SJCRH30 (cell line): ENCODE data around the gene RFC3. TPM values are rescaled to one million over a fixed set of nuclear protein-coding genes. Genes with fewer than 3 reads are reported as not detected.
A peak's percentile ranks its signal among the peaks of the same experiment; 100 is the strongest.
"Not testable (repeated sequence)": the region's sequence is repeated elsewhere in the genome, so short reads cannot be mapped to it uniquely, and the experiment has no call there.

ENCODE experiments used
- DNase-seq, 2 experiments: peaks; one replicate each; pipeline ENCODE4 v3.0.0-alpha.2; 2015 to 2020
- H3K27ac ChIP-seq: fragments of 250-450 bp; sonication (Bioruptor Pico); 2 replicates; pipeline ENCODE4 v1.5.1; 2020; ENCODE audit warnings: mild to moderate bottlenecking, moderate library complexity
- H3K27me3 ChIP-seq: fragments of 250-450 bp; sonication (Bioruptor Pico); 2 replicates; pipeline ENCODE4 v1.5.1; 2020; ENCODE audit warnings: mild to moderate bottlenecking, moderate library complexity
- H3K36me3 ChIP-seq: fragments of 250-450 bp; sonication (Bioruptor Pico); 2 replicates; pipeline ENCODE4 v1.5.1; 2020; ENCODE audit warnings: mild to moderate bottlenecking, moderate library complexity
- H3K4me1 ChIP-seq: fragments of 250-450 bp; sonication (Bioruptor Pico); 2 replicates; pipeline ENCODE4 v1.5.1; 2020; ENCODE audit warnings: mild to moderate bottlenecking, moderate library complexity
- H3K4me3 ChIP-seq: fragments of 250-450 bp; sonication (Bioruptor Pico); 2 replicates; pipeline ENCODE4 v1.5.1; 2020; ENCODE audit warnings: mild to moderate bottlenecking, moderate library complexity
- H3K9me3 ChIP-seq: fragments of 250-450 bp; sonication (Bioruptor Pico); replicated peaks from 2 replicates; pipeline ENCODE4 v1.5.1; 2020; ENCODE audit warnings: mild to moderate bottlenecking, moderate library complexity
- total RNA-seq: library from RNA; depleted of rRNA; stranded (reverse); fragments of >200 nt; shearing (Covaris generic); gene quantifications from 2 replicates; pipeline ENCODE4 v1.2.3, GENCODE V29; 2014

RFC3 gene
- total RNA-seq, 1 experiment from 2014 or later, result 127 TPM

DNA sequence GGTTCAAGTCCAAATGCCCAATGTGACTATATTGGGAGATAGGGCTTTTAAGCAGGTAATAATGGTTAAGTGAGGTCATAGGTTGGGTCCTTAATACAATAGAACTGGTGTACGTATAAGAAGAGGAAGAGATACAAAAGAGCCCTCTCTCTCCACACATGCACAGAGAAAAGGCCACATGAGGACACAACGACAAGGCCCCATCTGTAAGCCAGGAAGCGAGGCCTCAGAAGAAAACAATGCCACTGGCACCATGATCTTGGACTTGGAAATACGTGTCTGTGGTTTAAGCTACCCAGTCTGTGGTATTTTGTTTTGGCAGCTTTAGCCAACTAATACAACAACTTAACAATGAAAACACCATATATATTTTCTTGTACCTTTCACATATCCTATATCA is 23.4 kb upstream of the RFC3 start:
- no peaks in the 10 kb centered on the region for H3K27me3 ChIP-seq
- no peak overlapping the region for H3K4me3 ChIP-seq
- H3K36me3 ChIP-seq, result no peaks in the 10 kb centered on the region
- DNase-seq, result peak in 1 of 2 experiments; percentile 42
- H3K4me1 ChIP-seq, result no peaks in the 10 kb centered on the region
- H3K27ac ChIP-seq, result no peak overlapping the region
- H3K9me3 ChIP-seq, result no peaks in the 10 kb centered on the region

- DNase-seq, result no peak
- Histone ChIP-seq H3K9me3 (no peaks in the 10 kb centered on the region), H3K4me3 (no peak overlapping the region), H3K4me1 (no peaks in the 10 kb centered on the region), H3K36me3 (no peaks in the 10 kb centered on the region), H3K27ac (no peak overlapping the region), H3K27me3 (no peaks in the 10 kb centered on the region)
Observed at GRCh38 chr13:33796095-33796494, 21.9 kb upstream of the RFC3 start.

DNA sequence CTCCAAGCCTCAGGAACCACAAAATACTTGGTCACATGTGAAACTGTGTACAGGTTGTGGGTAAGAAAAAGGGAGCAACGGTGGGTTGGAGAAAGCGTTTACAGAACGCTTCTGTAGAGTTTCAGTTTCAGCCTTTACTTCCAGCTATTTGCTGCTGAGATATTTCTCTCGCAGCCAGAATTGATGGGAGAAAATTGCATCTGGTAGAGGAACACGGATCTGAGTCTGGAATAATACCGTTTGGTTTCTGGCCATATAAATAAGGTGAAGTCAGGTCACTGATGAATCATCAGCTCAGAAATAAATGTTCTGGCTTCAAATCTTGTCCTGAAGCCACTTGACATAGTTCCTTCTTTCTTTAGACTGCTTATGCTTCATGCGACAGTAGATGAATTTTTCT is 20.3 kb upstream of the RFC3 start:
- H3K27me3 ChIP-seq, result no peaks in the 10 kb centered on the region
- no peaks in the 10 kb centered on the region for H3K9me3 ChIP-seq
- no peaks in the 10 kb centered on the region for H3K4me1 ChIP-seq
- no peaks in the 10 kb centered on the region for H3K36me3 ChIP-seq
- H3K4me3 ChIP-seq, result no peak overlapping the region
- no peak overlapping the region for H3K27ac ChIP-seq
- no peak for DNase-seq

DNA sequence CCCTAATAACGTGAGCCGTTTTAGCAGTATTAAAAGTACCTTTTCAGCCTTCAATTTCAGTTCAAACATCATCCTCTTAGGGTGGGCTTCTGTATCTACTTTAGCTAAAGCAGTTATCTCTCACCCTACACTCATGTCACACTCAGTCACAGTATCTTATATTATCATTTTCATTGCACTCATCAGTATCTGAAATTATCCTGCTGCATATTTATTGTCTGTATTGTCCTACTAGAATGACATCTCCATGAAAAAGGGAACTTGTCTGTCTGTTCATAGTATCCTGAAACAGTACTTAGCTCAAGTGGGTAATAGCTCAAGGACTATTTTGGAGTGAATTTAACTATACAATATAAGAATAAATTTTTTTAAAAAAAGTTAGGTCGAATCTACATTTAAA is 19.9 kb upstream of the RFC3 start:
- no peaks in the 10 kb centered on the region for H3K27me3 ChIP-seq
- no peak overlapping the region for H3K4me3 ChIP-seq
- no peak overlapping the region for H3K27ac ChIP-seq
- no peak for DNase-seq
- H3K36me3 ChIP-seq, result no peaks in the 10 kb centered on the region
- H3K9me3 ChIP-seq, result no peaks in the 10 kb centered on the region
- H3K4me1 ChIP-seq, result no peaks in the 10 kb centered on the region

GRCh38 chr13:33799950-33800592 is 17.9 kb upstream of the RFC3 start:
- H3K4me1 ChIP-seq, result no peaks in the 10 kb centered on the region
- no peaks in the 10 kb centered on the region for H3K9me3 ChIP-seq
- no peaks in the 10 kb centered on the region for H3K36me3 ChIP-seq
- no peak overlapping the region for H3K4me3 ChIP-seq
- no peaks in the 10 kb centered on the region for H3K27me3 ChIP-seq
- DNase-seq, result peak in 1 of 2 experiments; percentile 47
- H3K27ac ChIP-seq, result no peak overlapping the region

DNA sequence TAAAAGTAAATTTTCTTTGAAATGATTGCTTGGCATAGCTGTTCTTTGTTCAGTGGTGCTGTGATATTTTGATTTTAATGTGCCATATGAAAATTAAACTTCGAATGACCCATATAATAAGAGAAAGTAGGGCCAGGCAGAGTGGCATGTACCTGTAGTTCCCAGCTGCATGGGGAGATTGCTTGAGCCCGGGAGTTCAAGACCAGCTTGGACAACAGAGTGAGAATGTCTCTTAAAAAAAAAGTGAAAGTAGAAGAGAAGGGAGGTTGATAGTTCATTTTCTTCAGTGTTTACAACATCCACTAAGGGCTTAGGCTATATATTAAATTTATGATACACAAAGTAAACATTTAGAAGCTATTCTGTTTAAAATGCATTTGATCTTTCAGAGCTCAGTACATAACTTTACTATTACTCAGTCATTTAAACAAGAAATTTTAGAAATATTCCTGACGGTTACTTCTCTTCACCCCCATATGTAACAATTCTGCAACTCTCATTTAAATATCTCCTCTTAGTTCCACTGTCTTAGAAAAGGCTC is 17.2 kb upstream of the RFC3 start:
- no peaks in the 10 kb centered on the region for H3K4me1 ChIP-seq
- H3K4me3 ChIP-seq, result no peak overlapping the region
- no peaks in the 10 kb centered on the region for H3K9me3 ChIP-seq
- DNase-seq, result no peak
- H3K27ac ChIP-seq, result no peak overlapping the region
- no peaks in the 10 kb centered on the region for H3K36me3 ChIP-seq
- no peaks in the 10 kb centered on the region for H3K27me3 ChIP-seq

GRCh38 chr13:33806470-33807248 is 11.3 kb upstream of the RFC3 start:
- DNase-seq, result no peak
- H3K36me3 ChIP-seq, result no peaks in the 10 kb centered on the region
- H3K4me1 ChIP-seq, result no peaks in the 10 kb centered on the region
- H3K4me3 ChIP-seq, result no peak overlapping the region
- no peaks in the 10 kb centered on the region; the same call in 1 of the 2 replicates for H3K27me3 ChIP-seq
- H3K27ac ChIP-seq, result no peak overlapping the region
- H3K9me3 ChIP-seq, result 0 out of 2 replicates have a peak, but pooled peaks cover 3% of the 10 kb centered on the region

GRCh38 chr13:33812829-33813228 is 5.1 kb upstream of the RFC3 start:
- not testable (repeated sequence) for H3K4me3 ChIP-seq, DNase-seq, H3K9me3 ChIP-seq, H3K36me3 ChIP-seq, H3K4me1 ChIP-seq, H3K27ac ChIP-seq, H3K27me3 ChIP-seq

- peaks cover 1% of the 10 kb centered on the region for H3K36me3 ChIP-seq
- H3K4me1 ChIP-seq, result no peaks in the 10 kb centered on the region; the same call in 1 of the 2 replicates
- no peak overlapping the region for H3K4me3 ChIP-seq
- H3K27me3 ChIP-seq, result no peaks in the 10 kb centered on the region
- no peaks in the 10 kb centered on the region for H3K9me3 ChIP-seq
- no peak overlapping the region for H3K27ac ChIP-seq
- no peak for DNase-seq
Observed at GRCh38 chr13:33815011-33815550, 2.9 kb upstream of the RFC3 start.

GRCh38 chr13:33816912-33817311 is 1.0 kb upstream of the RFC3 start:
- DNase-seq, result no peak
- Histone ChIP-seq H3K4me3 (no peak overlapping the region), H3K4me1 (no peaks in the 10 kb centered on the region; the same call in 1 of the 2 replicates), H3K27ac (no peak overlapping the region), H3K36me3 (peaks cover 14% of the 10 kb centered on the region), H3K27me3 (no peaks in the 10 kb centered on the region), H3K9me3 (no peaks in the 10 kb centered on the region)

GRCh38 chr13:33817513-33817900 is 442 bp upstream of the RFC3 start:
- Histone ChIP-seq H3K4me3 (peak overlapping the region; percentile 87), H3K4me1 (no peaks in the 10 kb centered on the region; the same call in 1 of the 2 replicates), H3K27me3 (no peaks in the 10 kb centered on the region), H3K27ac (peak overlapping the region; percentile 87), H3K9me3 (no peaks in the 10 kb centered on the region), H3K36me3 (peaks cover 20% of the 10 kb centered on the region)
- no peak for DNase-seq

DNA sequence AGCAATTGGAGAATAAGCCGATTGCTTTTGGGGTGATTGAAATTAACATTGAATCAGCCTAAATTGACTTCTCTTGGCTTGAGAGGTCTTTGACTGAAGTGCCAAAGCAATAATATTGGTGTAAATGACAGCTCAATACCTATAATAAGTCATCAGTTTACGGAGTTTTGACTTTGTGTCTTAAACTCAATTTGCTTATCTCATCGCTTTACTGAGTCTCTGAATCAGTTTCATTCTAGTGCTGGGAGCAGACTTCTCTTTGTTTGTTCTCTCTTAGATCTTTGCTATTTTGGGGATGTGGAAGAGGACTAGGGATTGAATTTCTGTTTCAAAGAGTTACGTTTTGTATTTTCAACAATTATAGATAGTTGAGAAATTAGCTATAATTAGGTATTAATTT is 7.1 kb downstream of the RFC3 start:
- Histone ChIP-seq H3K9me3 (no peaks in the 10 kb centered on the region), H3K27ac (no peak overlapping the region), H3K4me3 (no peak overlapping the region), H3K27me3 (no peaks in the 10 kb centered on the region), H3K4me1 (no peaks in the 10 kb centered on the region), H3K36me3 (peaks cover 89% of the 10 kb centered on the region)
- no peak for DNase-seq

- no peaks in the 10 kb centered on the region for H3K9me3 ChIP-seq
- no peak for DNase-seq
- no peak overlapping the region for H3K4me3 ChIP-seq
- peaks cover 94% of the 10 kb centered on the region for H3K36me3 ChIP-seq
- H3K27ac ChIP-seq, result no peak overlapping the region
- H3K4me1 ChIP-seq, result no peaks in the 10 kb centered on the region
- H3K27me3 ChIP-seq, result no peaks in the 10 kb centered on the region
Observed at GRCh38 chr13:33827139-33827538, 9.2 kb downstream of the RFC3 start.

DNA sequence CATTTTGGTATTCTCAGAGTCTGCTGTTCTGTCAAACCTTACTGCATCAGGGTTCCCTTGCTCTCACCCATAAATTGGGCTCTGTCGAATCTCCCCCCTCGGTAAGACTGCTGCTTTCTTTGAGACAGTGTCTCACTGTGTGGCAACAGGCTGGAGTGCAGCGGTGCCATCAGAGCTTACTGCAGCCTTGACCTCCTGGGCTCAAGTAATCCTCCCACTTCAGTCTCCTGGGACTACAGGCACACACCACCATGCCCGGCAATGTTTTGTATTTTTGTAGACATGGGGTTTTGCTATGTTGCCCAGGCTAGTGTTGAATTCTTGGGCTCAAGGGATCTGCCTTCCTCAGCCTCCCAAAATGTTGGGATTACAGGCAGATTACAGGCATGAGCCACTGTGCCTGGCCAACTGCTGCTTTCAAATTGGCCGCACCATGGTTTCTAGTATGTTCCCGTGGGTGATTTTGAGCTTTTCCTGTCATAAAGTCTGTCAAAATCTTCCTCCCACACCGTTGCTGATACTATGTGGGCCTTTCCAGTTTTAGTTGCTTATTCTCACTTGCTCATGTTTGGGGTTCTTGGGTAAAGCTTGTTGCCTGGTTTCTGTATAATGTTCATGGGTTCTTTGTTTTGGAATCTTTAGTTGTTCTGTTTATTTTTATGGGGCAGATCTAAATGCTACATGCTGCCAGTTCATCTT is 10.6 kb downstream of the RFC3 start:
- H3K27me3 ChIP-seq, result no peaks in the 10 kb centered on the region
- H3K9me3 ChIP-seq, result no peaks in the 10 kb centered on the region
- H3K4me1 ChIP-seq, result no peaks in the 10 kb centered on the region
- no peak overlapping the region for H3K4me3 ChIP-seq
- no peak for DNase-seq
- peaks cover 95% of the 10 kb centered on the region for H3K36me3 ChIP-seq
- no peak overlapping the region for H3K27ac ChIP-seq

DNA sequence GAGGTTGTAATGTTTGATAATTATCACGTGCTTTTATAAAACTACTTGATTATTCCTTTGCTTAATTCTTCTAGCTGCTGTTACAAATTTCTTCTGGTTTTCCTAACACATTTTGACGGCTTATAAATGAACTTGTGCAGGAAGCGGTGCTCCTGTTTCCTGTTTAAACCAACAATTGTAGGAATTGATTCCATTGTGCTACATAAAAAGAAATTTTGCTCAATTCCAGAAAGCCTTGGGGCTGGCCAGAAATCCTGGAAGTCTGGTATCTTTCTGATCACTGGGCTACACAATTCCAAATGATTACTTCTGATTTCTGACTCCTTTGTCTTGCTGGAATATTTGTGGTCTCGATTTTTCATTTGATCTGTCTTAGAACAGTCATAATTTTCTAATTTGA is 14.9 kb downstream of the RFC3 start:
- no peak overlapping the region for H3K27ac ChIP-seq
- H3K4me3 ChIP-seq, result no peak overlapping the region
- no peaks in the 10 kb centered on the region for H3K4me1 ChIP-seq
- H3K27me3 ChIP-seq, result no peaks in the 10 kb centered on the region
- DNase-seq, result no peak
- peaks cover 94% of the 10 kb centered on the region for H3K36me3 ChIP-seq
- no peaks in the 10 kb centered on the region for H3K9me3 ChIP-seq
